Stimulated activated naive CD8-positive, alpha-beta T cell treated with anti-CD3 and anti-CD28 coated beads, Interleukin-15, Interleukin-2, amounts not matched to agents 100 U/mL and 50 U/mL, for 24 hours (primary cell): ENCODE results near the gene CMPK2.

Experiments used
- ATAC-seq: fragments of 150-1000 bp; cut with Tn5 transposase; one replicate; pipeline ENCODE4 v1.10.0; 2021
- DNase-seq: peaks from one replicate; pipeline ENCODE4 v3.0.0; 2021

CMPK2 gene

GRCh38 chr2:6810961-6811360, 54.7 kb downstream of the CMPK2 start:
- no peak for ATAC-seq
- no peak for DNase-seq

- no peak for DNase-seq
- no peak for ATAC-seq
Measured at GRCh38 chr2:6808426-6808825, 57.3 kb downstream of the CMPK2 start.

GRCh38 chr2:6806604-6807003, 59.1 kb downstream of the CMPK2 start:
- ATAC-seq (no peak), DNase-seq (no peak)

GRCh38 chr2:6800553-6800952, 65.2 kb downstream of the CMPK2 start:
- DNase-seq (no peak), ATAC-seq (no peak)
